ENCODE data around the gene ZNF112.

The ZNF112 gene

DNA sequence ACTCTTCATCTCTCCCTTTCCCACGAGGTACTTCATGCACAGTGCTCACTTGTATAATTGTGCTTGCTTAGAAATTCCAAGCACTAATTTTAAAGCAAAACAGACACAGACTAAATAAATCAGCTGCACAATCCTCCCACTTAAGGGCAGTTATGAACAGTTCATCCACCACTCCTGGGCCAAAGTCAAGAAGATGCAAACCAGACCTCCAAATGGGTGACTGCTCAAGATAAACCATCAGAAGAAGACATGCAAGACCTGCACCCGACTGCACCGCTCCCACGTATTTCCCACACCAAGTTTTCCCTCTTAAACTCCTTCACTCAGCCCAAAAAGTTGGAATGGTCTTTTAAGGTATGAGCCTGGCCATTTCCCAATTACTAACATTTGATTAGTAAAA lies 71.5 kb downstream of the ZNF112 start:
- TF ChIP-seq, protein P1, sequence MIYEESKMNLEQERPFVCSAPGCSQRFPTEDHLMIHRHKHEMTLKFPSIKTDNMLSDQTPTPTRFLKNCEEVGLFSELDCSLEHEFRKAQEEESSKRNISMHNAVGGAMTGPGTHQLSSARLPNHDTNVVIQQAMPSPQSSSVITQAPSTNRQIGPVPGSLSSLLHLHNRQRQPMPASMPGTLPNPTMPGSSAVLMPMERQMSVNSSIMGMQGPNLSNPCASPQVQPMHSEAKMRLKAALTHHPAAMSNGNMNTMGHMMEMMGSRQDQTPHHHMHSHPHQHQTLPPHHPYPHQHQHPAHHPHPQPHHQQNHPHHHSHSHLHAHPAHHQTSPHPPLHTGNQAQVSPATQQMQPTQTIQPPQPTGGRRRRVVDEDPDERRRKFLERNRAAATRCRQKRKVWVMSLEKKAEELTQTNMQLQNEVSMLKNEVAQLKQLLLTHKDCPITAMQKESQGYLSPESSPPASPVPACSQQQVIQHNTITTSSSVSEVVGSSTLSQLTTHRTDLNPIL (CRISPR knock-in tag; IDR thresholded peaks at IDR 0.05; ENCODE audit: low read depth): no peak
- TF ChIP-seq, protein P2, sequence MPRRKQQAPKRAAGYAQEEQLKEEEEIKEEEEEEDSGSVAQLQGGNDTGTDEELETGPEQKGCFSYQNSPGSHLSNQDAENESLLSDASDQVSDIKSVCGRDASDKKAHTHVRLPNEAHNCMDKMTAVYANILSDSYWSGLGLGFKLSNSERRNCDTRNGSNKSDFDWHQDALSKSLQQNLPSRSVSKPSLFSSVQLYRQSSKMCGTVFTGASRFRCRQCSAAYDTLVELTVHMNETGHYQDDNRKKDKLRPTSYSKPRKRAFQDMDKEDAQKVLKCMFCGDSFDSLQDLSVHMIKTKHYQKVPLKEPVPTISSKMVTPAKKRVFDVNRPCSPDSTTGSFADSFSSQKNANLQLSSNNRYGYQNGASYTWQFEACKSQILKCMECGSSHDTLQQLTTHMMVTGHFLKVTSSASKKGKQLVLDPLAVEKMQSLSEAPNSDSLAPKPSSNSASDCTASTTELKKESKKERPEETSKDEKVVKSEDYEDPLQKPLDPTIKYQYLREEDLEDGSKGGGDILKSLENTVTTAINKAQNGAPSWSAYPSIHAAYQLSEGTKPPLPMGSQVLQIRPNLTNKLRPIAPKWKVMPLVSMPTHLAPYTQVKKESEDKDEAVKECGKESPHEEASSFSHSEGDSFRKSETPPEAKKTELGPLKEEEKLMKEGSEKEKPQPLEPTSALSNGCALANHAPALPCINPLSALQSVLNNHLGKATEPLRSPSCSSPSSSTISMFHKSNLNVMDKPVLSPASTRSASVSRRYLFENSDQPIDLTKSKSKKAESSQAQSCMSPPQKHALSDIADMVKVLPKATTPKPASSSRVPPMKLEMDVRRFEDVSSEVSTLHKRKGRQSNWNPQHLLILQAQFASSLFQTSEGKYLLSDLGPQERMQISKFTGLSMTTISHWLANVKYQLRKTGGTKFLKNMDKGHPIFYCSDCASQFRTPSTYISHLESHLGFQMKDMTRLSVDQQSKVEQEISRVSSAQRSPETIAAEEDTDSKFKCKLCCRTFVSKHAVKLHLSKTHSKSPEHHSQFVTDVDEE (CRISPR knock-in tag; IDR thresholded peaks at IDR 0.05): no peak
- TF ChIP-seq GLIS3 (CRISPR knock-in tag; IDR thresholded peaks at IDR 0.05) (no peak), BACH2 (CRISPR knock-in tag; IDR thresholded peaks at IDR 0.05; ENCODE audit: borderline replicate concordance) (no peak), ZFP3 (CRISPR knock-in tag; IDR thresholded peaks at IDR 0.05) (no peak), ZC3H10 (CRISPR knock-in tag; IDR thresholded peaks at IDR 0.05) (no peak)
- ATAC-seq: no peak

DNA sequence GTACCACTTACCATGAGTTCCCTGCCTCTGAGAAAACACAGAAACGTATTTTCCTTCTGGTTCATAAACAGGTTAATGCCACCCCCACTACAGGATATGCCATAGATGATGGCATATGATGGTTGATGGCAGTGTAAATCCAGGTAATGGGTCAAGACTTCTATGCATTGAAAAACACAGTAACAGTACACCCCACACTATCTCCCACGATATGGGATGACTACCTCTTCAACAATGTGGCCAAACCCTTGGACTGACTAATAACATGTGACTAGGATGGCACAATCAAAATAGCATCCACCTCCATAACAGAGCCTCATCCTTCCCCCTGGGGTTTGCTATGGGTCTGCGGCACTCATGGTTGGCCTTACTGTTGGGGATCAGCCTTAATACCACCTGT lies 73.6 kb downstream of the ZNF112 start:
- ATAC-seq: no peak
- TF ChIP-seq, protein P3, sequence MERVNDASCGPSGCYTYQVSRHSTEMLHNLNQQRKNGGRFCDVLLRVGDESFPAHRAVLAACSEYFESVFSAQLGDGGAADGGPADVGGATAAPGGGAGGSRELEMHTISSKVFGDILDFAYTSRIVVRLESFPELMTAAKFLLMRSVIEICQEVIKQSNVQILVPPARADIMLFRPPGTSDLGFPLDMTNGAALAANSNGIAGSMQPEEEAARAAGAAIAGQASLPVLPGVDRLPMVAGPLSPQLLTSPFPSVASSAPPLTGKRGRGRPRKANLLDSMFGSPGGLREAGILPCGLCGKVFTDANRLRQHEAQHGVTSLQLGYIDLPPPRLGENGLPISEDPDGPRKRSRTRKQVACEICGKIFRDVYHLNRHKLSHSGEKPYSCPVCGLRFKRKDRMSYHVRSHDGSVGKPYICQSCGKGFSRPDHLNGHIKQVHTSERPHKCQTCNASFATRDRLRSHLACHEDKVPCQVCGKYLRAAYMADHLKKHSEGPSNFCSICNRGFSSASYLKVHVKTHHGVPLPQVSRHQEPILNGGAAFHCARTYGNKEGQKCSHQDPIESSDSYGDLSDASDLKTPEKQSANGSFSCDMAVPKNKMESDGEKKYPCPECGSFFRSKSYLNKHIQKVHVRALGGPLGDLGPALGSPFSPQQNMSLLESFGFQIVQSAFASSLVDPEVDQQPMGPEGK (CRISPR knock-in tag; IDR thresholded peaks at IDR 0.05; ENCODE audit: borderline replicate concordance): no peak
- TF ChIP-seq ZNF8 (CRISPR knock-in tag; IDR thresholded peaks at IDR 0.05) (no peak), TOX (CRISPR knock-in tag; IDR thresholded peaks at IDR 0.05; ENCODE audit: borderline replicate concordance) (no peak)
- TF ChIP-seq, protein P2 (CRISPR knock-in tag; IDR thresholded peaks at IDR 0.05): no peak

DNA sequence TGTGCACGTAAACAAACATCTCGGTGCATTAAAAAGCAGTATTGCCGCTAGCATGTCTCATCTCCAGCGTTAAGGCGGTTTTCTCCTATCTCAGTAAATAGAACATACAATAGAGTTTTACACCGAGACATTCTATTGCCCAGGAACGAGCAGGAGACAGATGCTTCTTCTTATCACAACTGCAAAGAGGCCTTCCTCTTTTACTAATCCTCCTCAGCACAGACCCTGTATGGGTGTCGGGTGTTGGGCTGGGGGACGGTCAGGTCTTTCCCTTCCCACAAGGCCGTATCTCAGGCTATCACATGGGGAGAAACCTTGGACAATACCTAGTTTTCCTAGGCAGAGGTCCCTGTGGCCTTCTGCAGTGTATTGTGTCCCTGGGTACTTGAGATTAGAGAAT lies 75.6 kb downstream of the ZNF112 start:
- TF ChIP-seq RARB (CRISPR knock-in tag; IDR thresholded peaks at IDR 0.05): no peak
- TF ChIP-seq OSR1 (CRISPR knock-in tag; IDR thresholded peaks at IDR 0.05): no peak

DNA sequence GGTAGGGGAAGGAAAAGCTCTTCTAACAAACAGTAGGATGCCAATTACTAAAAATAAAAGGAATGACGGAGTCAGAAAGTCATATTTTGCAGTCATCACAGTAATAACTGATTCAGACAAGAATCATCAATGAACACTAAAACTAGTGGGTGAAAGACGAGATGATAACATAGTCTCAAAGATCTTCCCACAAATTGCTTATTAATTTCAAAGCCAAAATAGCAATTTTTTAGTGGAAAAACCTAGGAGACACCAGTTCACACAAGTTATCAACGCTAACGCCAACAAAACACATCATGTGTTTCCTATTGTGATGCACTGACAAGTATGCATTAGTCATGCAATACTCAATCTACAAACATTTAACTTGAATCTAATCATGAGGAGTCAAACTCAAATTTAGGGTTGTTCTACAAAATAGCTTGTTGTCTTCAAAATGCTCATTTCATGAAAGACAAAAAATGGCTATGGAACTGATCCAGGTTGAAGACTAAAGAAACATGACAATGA lies 78.2 kb downstream of the ZNF112 start:
- TF ChIP-seq, protein P4, sequence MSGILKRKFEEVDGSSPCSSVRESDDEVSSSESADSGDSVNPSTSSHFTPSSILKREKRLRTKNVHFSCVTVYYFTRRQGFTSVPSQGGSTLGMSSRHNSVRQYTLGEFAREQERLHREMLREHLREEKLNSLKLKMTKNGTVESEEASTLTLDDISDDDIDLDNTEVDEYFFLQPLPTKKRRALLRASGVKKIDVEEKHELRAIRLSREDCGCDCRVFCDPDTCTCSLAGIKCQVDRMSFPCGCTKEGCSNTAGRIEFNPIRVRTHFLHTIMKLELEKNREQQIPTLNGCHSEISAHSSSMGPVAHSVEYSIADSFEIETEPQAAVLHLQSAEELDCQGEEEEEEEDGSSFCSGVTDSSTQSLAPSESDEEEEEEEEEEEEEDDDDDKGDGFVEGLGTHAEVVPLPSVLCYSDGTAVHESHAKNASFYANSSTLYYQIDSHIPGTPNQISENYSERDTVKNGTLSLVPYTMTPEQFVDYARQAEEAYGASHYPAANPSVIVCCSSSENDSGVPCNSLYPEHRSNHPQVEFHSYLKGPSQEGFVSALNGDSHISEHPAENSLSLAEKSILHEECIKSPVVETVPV (CRISPR knock-in tag; IDR thresholded peaks at IDR 0.05): no peak
- no peak for TF ChIP-seq ISL1 (CRISPR knock-in tag; IDR thresholded peaks at IDR 0.05)
- no peak for TF ChIP-seq TCF4 (CRISPR knock-in tag; IDR thresholded peaks at IDR 0.05; ENCODE audit: borderline replicate concordance)
- no peak for TF ChIP-seq BACH2 (CRISPR knock-in tag; IDR thresholded peaks at IDR 0.05; ENCODE audit: borderline replicate concordance)
- TF ChIP-seq ZC3H10 (CRISPR knock-in tag; IDR thresholded peaks at IDR 0.05): no peak
- TF ChIP-seq CSDC2 (CRISPR knock-in tag; IDR thresholded peaks at IDR 0.05): no peak
- TF ChIP-seq ZFP30 (CRISPR knock-in tag; IDR thresholded peaks at IDR 0.05): no peak
- no peak for TF ChIP-seq ZNF565 (CRISPR knock-in tag; conservative IDR thresholded peaks at IDR 0.05; ENCODE audit: low read depth)
- no peak for TF ChIP-seq SNAI2 (CRISPR knock-in tag; IDR thresholded peaks at IDR 0.05)
- no peak for TF ChIP-seq RARB (CRISPR knock-in tag; IDR thresholded peaks at IDR 0.05)
- TF ChIP-seq ZNF70 (CRISPR knock-in tag; IDR thresholded peaks at IDR 0.05): no peak
- no peak for TF ChIP-seq ARNTL (CRISPR knock-in tag; IDR thresholded peaks at IDR 0.05; ENCODE audit: borderline replicate concordance, low read depth)

More for the DNA sequence above, 75.6 kb downstream of the ZNF112 start:
- ATAC-seq: no peak

More for the DNA sequence above, 78.2 kb downstream of the ZNF112 start:
- ATAC-seq: no peak
